Measurements from ENCODE around the gene CLEC16A.

Gene CLEC16A

DNA sequence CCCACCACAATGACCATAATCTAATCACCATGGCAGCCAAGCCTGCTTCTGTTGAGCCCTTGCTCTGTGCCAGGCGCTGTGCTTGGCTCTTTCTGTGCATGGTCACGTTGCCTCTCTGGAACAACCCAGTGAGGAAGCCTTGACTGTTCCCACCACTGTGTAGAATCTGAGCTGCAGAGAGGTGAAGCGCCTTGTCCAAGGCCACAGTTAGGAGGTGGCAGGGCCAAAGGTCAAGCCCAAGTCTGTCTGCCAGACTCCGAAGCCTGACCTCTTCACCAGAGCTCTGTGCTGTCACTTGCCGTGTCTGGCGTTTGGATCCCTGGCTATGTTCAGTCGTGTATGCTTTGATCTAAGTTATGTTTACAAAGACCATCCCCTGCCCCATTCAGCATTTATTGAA lies 10.5 kb downstream of the CLEC16A start:
- in situ Hi-C loops (cut with HindIII; ENCODE audit: low sequenced_read_pairs): no loop called here
- TF ChIP-seq, protein P1, sequence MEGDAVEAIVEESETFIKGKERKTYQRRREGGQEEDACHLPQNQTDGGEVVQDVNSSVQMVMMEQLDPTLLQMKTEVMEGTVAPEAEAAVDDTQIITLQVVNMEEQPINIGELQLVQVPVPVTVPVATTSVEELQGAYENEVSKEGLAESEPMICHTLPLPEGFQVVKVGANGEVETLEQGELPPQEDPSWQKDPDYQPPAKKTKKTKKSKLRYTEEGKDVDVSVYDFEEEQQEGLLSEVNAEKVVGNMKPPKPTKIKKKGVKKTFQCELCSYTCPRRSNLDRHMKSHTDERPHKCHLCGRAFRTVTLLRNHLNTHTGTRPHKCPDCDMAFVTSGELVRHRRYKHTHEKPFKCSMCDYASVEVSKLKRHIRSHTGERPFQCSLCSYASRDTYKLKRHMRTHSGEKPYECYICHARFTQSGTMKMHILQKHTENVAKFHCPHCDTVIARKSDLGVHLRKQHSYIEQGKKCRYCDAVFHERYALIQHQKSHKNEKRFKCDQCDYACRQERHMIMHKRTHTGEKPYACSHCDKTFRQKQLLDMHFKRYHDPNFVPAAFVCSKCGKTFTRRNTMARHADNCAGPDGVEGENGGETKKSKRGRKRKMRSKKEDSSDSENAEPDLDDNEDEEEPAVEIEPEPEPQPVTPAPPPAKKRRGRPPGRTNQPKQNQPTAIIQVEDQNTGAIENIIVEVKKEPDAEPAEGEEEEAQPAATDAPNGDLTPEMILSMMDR (IDR thresholded peaks at IDR 0.05; ENCODE audit: low read depth, low read length, missing control alignments): no peak
- H3K4me3 ChIP-seq (ENCODE audit: low read depth, low read length): no peak overlapping the region
- no peak for DNase-seq (ENCODE audit: low read depth)

DNA sequence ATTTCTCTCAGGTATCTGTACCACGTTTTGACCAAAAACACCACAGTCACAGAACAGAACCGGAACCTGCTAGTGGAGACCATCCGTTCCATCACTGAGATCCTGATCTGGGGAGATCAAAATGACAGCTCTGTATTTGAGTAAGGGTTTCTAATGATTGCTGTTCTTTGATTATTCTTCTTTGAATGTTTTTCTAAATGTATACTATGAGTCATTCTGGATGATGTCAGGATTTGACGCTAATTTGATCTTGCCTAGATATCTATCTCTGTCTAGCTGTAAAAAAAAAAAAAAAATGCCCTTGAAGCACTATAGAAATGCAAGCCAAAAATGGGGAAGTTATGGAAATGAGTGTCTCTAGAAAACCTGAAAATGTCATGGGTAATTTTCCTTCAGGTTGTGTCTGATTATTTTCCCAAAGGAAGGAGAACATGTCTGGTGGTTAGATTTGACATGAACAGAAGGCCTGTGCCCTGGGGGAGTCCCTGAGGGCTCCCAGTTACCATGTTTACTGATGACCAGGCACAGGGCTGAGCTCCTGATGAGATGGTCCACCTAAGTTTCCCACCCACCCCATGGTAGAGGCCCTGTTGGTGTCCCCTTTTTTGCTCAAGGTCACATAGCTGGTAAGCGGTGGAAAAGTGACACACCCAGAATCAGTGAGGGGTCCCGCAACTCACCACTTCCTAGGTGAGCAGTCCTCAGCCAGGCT lies 13.6 kb downstream of the CLEC16A start:
- in situ Hi-C loops (cut with HindIII; ENCODE audit: low sequenced_read_pairs): no loop called here
- TF ChIP-seq, protein P1 (IDR thresholded peaks at IDR 0.05; ENCODE audit: low read depth, low read length, missing control alignments): no peak
- no peak overlapping the region for H3K4me3 ChIP-seq (ENCODE audit: low read depth, low read length)
- DNase-seq (ENCODE audit: low read depth): no peak

DNA sequence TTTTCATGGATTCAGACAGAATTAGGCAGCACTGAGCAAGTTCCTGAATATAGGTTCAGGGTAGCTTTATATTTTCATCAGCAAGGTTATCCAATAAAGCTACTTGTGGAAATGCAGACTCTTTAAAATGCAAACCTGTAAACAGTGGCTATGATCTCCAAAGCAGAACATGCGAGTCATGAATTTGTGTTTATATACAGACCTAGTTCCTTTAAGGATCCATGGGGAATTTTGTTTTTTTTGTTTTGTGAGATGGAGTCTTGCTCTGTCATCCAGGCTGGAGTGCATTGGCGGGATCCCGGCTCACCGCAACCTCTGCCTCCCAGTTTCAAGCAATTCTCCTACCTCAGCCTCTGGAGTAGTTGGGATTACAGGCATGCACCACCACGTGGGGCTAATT lies 14.8 kb downstream of the CLEC16A start:
- no peak overlapping the region for H3K4me3 ChIP-seq (ENCODE audit: low read depth, low read length)
- no peak for DNase-seq (ENCODE audit: low read depth)
- in situ Hi-C loops (cut with HindIII; ENCODE audit: low sequenced_read_pairs): no loop called here
- TF ChIP-seq, protein P1 (IDR thresholded peaks at IDR 0.05; ENCODE audit: low read depth, low read length, missing control alignments): no peak

DNA sequence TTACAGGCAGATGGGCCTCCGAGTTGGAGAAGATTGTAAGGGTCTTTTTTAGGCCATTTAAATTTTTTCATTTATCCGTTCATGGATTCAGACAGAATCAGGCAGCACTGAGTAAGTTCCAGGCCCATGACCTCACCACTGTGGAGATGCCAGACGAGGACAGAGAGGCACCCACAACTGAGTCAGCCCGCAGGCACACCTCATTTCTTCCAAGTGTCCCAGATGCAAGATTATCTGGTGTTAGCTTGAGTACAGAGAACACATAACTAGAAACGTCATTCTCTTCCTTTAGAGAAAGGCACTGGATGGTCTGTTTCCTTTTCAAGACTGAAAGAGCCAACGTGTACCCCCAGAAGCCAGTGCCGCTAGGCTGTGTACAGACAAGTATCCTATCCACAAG lies 16.9 kb downstream of the CLEC16A start:
- H3K4me3 ChIP-seq (ENCODE audit: low read depth, low read length): no peak overlapping the region
- TF ChIP-seq, protein P1 (IDR thresholded peaks at IDR 0.05; ENCODE audit: low read depth, low read length, missing control alignments): no peak
- no peak for DNase-seq (ENCODE audit: low read depth)
- in situ Hi-C loops (cut with HindIII; ENCODE audit: low sequenced_read_pairs): no loop called here

DNA sequence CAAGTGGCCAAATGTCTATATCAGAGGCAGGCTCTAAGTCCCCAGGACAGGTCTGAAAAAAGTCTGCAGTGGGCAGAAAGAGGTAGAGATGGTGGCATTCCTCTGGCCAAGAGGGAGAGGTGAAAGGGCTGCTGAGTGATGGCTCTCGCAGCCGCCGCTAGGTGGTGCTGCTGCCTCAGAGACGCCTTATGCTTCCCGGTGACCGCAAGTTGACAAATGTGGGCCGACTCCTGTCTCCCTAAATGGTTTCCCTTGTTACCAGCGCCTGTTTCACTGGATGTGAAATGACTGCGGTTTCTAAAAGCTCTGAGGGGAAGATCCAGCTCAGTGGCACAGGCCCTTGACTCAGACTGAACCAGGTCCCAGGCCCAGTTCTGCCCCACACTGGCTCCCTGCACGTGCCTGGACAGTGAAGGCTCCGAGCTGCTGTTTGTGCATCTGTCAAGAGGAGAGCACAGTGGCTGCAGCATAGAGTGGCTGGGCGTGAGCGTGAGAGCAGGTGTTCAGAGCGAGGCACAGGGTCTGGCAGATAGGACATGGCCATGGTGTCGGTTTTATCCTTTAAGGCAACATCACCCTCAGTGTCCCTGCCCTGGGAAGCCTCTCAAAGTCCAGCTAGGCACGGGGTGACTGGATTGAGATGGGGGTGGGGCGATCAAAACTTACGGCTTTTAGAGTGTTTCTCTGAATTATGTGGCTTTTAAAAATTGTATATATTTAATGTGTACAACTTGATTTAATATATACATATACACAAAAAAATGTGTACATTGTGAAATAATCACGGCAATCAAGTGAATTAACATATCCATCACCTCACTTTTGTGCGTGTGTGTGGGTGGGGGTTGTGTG lies 19.9 kb downstream of the CLEC16A start:
- no peak overlapping the region for H3K4me3 ChIP-seq (ENCODE audit: low read depth, low read length)
- in situ Hi-C loops (cut with HindIII; ENCODE audit: low sequenced_read_pairs): no loop called here
- DNase-seq (ENCODE audit: low read depth): peak; percentile 57
- TF ChIP-seq, protein P1 (IDR thresholded peaks at IDR 0.05; ENCODE audit: low read depth, low read length, missing control alignments): peak; percentile 97

- TF ChIP-seq, protein P1 (IDR thresholded peaks at IDR 0.05; ENCODE audit: low read depth, low read length, missing control alignments): no peak
- H3K4me3 ChIP-seq (ENCODE audit: low read depth, low read length): no peak overlapping the region
- no peak for DNase-seq (ENCODE audit: low read depth)
- in situ Hi-C loops (cut with HindIII; ENCODE audit: low sequenced_read_pairs): no loop called here
Measured at GRCh38 chr16:10964891-10965326, 20.5 kb downstream of the CLEC16A start.

Measured in astrocyte of the cerebellum (primary cell).